Hematopoietic multipotent progenitor cell treated with erythropoietin and hydrocortisone succinate and interleukin-3 and kit ligand, for 4 days (in vitro differentiated cells): ENCODE data around the gene GRIK2.

Experiments used
- DNase-seq: peaks from one replicate; pipeline ENCODE4 v3.0.0-alpha.2; 2015

GRIK2 gene

DNA sequence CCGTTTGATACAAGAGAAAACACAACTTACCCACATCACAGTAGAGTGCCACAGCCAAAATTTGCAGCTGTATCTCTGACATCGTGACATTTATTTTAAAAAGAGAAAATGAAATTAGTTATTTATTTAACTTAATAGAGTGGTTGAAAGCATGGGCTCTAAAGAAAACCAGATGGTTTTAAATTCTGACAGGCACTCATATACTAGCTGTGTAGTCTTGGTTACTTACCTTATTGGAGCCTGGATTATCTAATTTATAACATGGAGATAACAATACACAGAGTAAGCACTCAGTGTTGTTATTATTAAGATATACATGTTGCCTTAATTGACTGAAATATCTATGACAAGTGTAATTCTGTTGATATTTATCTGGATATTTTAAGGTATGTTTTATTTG, 334.9 kb downstream of the GRIK2 start:
- no peak for DNase-seq

DNA sequence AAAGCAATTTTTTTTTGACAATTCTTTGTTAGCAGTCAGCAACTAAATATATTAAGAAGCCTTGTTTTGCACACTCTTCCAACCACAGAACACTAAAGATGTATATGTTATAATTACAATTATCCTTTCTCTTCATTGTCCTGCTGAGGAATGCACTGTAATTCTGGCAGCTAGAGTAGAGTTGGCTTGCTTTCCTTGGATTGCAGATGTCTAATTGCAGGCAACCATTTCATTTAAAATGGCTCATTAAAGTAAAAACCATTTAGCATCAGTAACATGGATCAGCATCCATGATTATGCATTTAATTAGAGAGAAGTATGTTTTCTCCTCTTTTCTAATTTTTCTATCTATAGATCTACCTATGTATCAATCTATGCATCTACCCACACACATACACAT, 335.4 kb downstream of the GRIK2 start:
- no peak for DNase-seq

DNA sequence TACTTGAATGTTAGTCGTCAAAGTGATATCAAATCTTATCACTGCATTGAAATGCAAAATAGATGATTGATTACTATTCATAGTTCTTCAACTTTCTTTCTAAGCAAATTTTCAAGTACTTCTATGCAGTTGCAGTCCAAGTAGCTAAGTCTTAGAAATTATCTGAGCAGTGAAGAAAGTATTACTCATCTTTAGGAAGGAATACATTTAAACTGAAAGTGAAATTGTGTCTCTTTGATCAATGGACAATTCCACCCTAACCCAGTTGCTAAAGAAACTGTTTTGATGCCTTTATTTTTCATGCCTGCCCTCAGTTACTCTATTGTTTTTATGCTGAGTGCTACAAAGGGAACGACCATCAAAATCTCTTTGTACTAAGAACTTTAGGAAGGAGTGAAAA, 337.4 kb downstream of the GRIK2 start:
- DNase-seq = no peak

DNA sequence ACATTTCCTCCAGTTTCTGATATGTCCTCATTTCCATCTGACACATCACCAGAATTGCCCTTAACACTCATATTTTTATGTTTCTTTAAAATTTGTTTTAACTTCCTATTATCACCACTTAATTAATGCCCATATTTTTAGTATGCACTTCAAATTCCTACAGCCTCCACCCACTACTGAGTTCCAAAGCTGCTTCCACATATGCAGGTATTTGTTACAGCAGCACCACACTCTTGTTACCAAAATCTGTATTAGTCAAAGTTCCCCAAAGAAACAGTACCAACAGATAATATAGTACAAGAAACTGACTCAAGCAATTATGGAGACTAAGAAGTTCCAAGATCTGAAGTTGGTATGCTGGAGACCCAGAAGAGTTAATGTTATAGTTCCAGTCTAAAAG, 340.4 kb downstream of the GRIK2 start:
- no peak for DNase-seq

DNA sequence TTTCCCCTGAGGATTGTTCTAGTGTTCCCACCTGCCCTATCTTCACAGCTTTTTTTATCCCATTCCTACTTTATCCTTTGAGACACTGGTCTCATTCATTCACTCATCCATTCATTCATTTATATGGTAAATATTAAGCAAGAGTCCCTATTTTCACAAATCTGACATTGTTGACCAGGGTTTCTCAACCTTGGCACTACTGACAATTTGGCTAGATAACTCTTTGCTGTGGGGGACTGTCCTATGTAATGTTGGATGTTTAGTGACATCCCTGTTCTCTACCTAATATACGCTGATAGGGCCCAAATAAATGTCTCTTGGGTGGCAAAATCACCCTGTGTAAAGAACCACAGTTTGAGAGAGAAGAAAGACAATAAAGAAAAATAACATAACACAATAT, 345.0 kb downstream of the GRIK2 start:
- DNase-seq = no peak

DNA sequence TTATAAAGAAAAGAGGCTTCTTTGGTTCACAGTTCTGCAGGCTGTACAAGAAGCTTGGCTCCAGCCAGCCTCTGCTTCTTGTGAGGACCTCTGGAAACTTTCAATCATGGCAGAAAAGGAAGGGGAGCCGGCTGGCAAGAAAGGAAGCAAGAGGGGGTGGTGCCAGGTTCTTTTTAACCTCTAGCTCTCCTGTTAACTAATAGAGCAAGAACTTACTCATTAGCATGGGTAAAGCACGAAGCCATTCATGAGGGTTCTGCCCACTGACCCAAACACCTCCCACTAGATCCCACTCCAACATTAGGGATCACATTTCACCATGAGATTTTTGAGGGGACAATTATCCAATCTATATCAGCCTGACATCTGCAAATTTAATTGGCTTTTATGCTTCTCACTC, 347.1 kb downstream of the GRIK2 start:
- DNase-seq = no peak

DNA sequence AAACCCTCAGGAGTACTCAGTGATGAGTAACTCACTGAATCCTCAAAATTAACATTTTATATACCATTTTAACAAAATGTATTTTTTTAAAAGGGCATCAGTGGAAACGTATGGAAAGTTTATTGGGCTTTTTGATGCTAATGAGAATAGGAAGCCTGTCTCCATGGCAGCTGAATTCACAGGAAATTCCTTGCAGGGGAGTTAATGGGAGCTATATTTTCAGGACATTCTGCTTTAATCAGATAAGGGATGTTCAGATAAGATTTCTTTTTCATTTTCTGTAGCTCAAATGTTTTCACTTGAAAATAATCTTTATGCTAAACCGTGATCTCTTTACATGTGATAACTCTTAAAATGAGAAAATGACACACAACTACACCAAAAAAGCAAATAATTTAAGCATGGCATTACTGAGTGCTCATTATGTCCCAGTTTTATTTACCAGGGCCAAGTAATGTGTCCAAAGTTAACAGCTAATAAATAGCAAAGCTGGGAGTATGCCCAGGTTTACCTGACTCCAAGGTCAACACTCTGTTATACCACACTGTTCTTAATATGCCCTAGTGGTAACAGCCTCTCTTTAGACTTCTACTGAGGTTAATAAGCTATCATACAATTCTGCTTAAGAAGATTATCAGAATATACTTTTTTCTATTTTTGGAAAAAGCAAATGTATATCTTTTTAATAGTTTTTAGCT, 348.1 kb downstream of the GRIK2 start:
- no peak for DNase-seq

DNA sequence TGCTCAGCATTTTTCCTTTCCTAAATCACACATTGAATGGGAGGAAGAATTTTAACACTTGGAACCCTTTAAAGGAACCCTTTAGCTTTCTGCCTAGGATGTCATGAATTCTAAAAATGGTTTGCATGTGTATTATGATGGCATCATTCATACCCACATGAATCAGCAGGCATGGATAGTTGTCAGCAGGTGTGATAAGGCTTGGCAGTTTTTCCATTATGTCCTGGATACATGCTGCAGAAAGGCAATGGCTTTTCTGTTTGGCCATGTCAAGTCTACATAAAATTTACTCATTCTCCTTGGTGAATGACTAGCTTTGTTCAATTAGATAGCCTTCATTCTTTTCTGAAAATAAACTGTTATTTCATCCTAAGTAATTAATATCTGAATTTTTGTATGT, 353.7 kb downstream of the GRIK2 start:
- no peak for DNase-seq

DNA sequence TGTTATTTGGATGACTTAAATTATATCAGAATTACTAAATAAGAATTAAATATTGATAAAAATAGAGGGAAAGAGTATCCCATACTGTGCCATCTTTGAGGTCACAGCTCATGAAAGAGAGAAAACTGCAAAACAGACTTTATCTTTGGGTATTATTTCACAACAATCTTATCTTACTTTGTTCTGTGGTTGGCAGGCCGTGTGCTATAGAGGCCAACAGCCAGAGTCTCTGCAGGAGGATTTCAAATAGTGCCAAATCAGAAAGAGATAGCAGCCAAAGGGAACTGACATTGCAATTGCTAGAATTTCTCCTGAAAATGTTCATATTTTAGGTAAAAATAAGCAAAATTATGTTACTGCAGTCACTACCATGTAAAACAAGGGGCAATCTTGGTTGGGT, 354.2 kb downstream of the GRIK2 start:
- peak; percentile 71 for DNase-seq

DNA sequence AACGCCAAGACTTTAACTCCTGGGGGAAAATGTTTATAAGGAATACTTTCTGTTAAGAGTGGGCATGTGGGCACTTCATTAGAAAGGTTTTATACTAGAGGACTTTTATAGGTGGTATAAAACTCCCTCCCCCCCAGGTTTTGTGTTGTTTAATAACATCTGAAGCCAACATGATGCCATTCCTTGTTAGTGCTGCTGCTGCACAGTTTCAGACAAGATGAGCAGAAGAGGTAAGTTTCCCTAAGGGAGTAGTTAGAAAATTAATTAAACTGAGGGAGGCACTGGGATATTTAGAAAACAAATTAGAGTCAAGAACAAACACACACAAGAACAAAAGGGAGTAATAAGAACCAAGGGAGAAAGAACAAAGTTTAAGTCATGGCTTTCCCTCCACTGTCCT, 362.4 kb downstream of the GRIK2 start:
- no peak for DNase-seq

DNA sequence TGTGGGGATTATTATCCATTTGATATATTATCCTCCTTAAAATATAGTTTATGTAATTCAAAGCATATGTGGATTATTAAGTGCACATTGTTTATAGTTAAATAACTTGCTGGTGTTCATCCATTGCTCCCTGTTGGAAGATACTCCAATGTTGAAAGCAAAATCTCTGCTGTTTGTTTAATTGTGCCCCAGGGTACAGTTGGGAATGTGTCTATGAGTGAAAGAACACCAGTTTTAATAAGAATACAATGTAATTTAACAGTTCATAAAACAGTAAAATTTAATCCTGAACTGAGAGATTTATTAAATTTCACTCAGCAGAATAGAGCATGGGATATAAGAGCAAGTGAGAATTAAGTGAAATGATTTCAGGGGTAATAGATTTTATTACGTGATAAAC, 364.9 kb downstream of the GRIK2 start:
- DNase-seq = no peak

DNA sequence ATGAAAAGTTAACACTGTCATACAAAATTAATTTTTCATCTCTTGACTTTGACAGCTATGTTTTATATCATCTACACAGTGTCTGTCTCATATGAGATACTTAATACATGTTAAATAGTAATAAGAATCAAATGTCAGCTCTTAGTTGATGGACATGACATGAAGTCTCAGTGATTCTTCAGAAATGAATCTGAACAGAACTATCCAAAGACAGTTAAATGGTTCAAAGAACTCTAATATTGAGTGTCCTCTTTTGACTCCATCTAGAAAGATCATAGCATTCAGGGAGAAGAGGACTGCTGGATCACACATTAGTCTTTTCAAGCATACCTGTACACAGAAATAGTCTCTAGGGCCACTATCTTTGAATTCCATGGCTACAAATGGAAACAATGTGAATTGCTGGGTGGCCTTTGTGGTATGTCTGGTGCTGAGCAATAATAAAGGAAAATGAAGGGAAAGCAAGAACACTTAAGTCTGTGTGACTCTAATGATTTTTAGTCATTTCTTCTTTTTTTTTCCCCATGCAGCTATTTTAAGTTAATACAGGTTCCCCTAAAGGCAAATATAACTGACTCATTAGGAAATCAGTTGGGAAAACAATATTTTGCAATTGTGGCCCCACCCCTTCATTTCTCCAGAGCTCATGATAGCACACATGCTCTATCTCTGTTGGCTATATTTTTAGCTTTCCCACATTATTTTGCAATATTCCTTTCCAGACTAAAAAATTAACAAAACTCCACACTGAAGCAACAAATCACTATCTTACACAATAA, 367.5 kb downstream of the GRIK2 start:
- DNase-seq = peak; percentile 37

DNA sequence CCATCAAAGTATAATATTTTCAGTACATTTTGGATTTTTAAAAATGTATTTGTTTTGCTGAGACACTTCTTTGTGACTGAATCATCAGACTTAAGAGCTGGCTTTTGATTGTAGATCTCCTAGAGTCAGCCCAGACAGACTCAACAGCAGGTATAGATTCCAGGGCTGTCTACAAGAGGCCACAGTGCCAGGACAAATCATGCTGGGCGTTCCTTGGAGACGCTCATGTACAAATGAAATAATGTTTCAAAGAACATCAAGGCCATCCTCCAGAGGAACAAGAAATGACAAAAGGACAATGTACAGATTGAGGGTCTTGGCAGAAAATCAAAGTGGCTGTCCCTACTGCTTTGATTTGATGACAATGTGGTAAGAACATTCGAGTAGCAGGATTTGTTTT, 369.3 kb downstream of the GRIK2 start:
- no peak for DNase-seq

DNA sequence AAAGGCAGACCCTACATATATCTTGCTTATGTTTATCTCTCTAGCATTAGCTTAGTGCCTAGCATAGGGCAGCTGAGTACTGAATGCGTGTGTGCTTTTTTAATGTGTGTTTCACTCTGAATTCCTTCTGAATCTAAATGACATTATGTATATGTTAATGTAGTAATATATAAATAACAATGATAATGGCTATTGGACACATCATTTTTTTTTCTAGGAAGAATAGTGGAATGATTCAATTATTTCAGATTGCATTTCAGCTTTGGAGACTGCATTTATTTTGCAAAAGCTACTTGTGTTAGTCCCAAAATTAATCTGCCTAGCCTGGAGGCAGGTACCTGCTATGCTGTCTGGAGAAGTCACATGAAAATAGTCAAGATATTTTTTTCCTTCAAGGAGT, 371.8 kb downstream of the GRIK2 start:
- no peak for DNase-seq

DNA sequence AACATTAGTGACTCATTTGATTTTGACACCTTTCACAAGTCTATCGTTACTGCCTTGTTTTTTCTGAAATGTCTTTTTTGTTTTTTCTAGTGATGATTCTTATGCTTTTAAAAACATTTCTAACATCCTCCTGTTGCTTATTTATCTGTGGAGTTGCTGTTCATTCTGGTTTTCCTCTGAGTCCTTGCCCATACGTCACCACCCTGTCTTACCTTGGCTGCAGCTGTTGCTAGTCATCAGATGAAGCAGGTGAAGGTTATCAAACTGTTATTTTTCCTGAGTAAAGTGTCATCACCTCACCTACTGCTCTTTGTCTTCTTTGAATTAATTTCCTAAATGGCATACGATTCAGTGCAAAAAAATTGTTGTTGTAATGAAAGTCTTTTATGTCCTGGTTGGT, 376.6 kb downstream of the GRIK2 start:
- DNase-seq = no peak

DNA sequence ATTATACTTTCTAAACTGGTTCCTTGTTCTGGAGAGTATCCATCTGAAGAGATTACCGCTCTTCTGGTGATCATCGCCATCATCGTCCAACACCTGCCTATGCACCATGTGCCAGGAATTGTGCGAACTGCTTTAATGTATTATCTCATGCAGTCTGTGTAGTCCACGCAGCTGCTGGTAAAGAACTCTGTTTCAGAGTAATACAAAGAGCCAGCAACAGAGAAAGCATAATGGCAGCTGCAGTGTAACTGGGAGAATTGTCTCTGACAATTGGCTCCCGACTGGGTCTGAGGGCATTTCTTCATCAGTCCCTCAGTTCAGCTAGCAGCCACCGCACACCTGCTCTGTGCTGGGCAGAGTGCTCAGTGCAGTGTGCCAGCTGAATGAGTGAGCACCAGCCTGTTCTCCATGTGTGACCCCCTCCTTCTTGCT, 383.4 kb downstream of the GRIK2 start:
- no peak for DNase-seq

DNA sequence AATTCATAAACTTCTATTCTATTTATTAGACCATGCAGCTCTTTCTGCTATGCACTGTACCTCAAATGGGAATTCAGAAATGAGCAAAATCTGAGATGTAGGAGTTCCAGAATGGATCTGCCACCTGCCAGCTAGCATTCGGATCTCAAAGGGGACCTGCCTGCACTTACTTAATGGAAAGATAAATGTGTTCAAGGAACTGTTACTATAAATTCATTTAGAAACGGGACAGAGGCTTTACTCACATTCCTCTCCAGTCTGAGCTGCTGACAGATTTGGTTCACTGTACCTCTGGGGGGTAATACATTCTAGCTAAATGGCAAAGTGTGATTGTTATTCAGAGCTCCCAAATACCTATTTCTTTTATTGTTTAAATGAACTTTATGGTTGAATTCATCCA, 384.1 kb downstream of the GRIK2 start:
- DNase-seq = no peak

DNA sequence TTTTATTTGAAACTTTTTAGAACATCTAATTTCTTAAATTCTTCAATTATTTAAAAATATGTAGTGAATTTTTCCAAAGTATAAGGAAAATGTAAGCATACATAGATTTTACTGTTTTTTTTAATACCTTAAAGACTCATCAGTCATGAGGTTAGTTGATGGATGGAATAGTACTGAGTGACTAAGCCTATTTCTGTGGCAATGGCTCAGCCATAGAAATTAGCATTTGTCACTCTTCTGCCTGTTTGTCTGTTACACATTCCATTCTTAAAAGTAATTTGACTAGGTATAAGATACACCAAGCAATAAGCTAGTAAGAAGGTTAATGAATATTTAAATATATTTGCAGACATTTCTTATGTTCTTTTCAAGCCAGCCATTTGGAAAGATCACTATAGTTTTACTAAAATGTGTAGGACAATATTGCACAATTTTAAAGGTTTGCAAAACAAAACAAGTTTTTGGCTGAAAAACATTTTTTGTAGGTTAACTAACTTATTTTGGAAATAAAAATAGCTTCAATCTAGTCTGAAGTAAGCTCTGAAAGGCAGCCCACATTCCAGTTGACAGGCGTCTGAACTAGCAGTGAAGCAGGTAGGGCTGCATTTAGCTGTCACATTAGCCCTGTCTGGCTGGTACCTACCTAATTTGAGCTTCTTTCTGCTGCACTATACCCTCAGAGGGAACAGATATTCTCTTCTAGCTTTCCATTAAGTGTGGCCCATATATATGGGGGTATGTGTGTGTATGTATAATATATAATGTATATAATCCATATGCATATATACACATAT, 385.7 kb downstream of the GRIK2 start:
- no peak for DNase-seq

DNA sequence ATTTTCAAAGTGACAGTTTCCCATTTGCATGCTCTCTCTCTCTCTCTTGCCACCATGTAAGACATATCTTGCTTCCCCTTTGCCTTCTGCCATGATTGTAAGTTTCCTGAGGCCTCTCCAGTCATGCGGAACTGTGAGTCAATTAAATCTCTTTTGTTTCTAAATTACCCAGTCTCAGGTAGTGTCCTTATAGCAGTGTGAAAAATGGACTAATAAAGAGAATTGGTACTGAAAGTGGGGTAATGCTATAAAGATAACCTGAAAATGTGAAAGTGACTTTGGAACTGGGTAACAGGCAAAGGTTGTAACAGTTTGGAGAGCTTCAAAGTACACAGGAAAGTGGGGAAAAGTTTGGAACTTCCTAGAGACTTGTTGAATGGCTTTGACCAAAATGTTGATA, 389.8 kb downstream of the GRIK2 start:
- DNase-seq = no peak

DNA sequence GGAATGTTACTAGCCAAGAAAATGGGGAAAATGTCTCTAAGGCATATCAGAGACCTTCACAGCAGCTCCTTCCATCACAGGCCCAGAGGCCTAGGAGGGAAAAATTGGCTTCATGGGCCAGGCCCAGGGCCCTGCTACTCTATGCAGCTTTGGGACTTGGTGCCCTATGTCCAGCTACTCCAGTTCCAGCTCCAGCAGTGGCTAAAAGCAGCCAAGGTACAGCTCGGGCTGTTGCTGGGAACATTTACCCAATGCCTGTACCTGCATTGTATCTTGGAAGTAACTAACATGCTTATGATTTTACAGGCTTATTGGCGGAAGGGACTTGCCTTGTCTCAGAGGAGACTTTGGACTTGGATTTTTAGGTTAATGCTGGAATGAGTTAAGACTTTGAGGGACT, 390.6 kb downstream of the GRIK2 start:
- DNase-seq = no peak

DNA sequence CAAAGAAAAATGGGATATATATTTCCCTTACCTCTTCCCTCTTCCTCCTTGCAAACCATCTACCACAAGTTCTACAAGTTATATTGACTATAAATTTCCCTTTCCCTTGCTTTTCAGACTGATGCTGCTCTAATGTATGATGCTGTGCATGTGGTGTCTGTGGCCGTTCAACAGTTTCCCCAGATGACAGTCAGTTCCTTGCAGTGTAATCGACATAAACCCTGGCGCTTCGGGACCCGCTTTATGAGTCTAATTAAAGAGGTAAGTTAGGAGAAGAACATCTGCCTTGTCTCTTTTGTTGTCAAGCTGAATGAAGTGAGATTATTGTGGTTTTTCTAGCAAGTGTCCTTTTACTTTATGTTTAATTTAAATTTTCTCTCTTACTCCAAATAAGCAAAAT, 406.0 kb downstream of the GRIK2 start:
- DNase-seq = no peak

DNA sequence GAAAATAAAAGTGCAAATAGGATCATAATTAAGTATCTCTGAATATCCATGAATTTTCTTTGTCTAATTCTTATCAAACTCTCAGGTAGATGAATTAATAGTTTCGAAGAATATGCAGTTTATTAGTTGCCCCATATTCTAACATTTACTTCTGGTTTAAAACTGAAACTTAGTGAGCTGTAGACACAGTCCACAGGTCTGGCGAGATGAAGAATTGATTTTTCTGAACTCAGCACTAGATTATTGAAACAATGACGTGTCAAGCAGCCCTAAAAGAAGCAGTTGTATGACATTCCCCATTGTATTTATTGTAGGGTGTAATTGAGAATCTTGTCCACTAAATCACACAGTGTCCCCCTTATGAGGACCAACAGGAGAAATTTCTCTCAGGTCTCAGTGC, 407.1 kb downstream of the GRIK2 start:
- no peak for DNase-seq

DNA sequence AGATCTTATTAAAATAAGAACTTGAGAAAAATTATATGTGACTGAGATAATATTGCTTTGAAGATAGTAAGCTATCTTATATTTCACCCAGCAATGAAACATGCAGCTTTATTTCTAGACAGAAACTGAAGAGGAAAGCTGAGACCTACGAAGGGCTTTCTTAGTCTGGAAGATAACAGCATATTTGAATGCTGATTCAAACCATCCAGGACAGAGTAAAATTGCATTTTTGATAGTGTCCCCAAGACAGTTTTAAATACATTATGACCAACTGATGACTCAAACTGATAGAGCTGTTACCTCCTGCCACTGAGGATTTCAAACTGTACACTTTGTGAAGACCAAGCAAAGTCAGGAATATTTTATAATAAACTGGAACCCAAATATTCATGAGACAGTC, 409.6 kb downstream of the GRIK2 start:
- DNase-seq = no peak

DNA sequence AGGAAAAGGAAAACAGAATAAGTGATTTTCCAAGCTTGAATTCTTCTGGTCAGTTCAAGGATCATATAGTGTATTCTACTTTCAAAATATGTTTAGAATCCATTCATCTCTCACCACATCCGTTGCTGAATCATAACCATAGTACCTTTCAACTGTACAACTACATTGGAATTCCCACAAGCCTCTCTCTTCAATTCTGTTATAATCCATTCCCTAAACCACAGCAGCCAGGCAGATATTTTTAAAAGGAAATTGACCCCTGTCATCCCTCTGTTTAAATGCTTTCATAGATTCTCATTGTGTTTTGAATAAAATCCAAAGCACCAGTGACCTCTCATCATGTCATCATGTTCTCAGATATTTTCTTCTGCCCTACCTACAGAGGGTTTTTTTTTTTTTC, 412.7 kb downstream of the GRIK2 start:
- no peak for DNase-seq
